SHP77 (cell line): ENCODE results near the gene SP110.
A peak's percentile ranks its signal among the peaks of the same experiment; 100 is the strongest.

Experiments used
- DNase-seq, 2 experiments: peaks; one replicate each; lab custom pipeline; 2025; lab: John Stamatoyannopoulos, UW

SP110 gene

DNA sequence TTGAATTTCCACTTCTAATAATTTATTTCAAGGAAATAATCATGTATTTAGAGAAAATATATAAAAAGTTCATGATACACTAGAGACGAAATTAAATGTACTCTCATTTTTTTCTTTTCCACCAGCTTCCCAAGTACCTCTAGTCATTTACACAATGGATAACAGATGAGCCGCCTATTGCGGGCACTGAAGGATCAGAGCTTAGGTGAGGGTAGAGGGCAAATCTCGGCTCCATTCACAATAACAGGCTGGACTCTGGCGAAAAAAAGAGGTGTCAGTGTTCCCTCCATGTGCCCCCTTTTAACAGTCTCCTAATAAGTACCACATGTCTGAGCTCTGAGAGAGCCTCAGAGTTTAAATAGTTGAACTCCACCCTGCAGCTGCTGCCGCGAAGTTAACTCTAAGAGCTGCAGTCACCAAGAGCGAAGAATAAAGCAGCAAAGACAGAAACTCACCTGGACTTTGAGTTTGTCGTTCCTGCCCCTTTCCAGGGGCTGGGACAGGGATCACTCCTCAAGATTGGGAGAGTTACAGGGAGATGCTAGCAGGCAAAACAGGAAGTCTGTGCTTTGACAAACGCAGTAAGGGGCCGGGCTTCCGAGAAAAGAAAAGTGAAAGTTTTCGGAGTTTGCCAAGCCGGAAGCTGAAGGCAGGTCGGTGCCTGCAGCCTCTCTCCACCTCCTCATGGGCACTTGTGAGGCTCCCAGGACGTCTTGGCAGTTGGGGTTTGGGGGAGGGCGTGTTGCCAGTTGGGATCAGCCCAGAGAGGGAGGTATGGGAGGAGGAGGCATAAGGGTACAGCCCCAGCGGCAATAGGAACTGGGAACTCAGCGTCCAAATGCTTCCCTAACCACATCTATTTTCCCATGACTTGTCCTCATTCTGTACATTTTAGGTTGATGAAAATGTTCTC lies at the start of gene SP110:
SP110 (minus strand) TSS at position 566 of the 913 bp plus-strand sequence. CDS start 3,057 bp downstream, outside the sequence.
- DNase-seq, result peak in 1 of 2 experiments; percentile 6

DNA sequence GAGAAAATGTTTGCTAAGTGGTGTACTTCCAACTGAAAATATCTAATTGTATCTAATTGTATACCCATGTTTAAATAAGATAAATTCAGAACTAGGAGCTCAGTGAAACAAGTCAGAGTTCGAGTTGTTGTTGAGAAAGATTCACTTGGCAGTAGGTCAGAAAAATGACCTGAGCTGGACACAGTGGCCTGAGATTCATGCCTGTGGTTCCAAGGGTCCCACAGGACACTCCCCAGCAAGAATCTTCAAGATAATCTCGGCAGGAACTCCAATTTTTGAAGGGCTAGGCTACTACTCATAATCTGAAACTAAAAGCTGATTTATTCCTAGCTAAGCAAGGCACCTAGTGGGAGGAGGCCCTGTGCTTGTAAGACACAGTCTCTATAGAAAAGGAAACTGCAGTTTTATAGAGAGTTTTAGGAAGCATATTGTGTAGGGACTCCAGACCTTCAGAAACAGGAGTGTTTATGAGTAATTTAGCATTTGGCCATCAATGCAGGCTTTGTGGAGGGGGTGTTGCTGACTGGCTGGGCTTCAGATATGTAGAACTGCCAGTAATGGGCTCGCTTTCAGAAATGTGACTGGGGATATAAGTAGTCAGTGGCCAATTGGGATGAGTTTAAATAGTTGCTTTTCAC lies 48.9 kb upstream of the SP110 start:
- DNase-seq, result no peak

DNA sequence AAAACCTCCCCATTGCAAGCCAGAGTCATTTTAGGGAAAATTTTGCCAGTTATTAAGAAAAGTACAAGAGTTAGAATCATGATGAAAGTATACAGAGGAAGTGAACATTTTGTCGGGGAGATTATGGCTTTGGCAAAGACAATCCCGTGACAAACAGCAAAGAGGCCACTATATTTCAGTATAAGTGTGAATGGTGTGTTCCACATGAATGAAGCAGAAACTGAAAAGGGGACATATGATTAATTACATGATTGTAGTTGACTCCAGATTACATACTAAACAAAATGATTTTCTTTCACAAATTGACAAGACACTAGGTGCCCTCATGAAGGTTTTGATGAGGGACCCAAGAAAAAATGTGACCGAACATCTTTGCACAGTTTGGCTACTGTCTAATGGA lies 47.8 kb upstream of the SP110 start:
- DNase-seq, result no peak

DNA sequence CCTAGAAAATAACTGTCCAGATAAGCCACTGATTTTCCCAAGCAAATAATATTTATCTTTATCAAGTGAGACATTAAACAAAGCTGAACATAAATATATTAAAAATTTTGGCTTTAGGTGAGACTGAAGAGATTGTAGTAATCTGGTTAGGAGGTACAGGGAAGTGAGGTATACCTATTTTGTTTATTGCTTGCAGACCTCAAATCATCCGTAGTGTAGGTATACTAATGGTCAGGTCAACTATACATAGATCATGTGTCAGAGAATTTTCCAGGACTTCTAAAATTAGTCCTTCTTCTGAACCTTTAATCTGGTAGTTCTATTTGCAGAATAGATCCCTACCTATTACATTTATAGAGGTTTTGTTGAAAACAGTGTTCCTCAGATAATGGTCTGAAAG lies 47.3 kb upstream of the SP110 start:
- DNase-seq, result no peak

DNA sequence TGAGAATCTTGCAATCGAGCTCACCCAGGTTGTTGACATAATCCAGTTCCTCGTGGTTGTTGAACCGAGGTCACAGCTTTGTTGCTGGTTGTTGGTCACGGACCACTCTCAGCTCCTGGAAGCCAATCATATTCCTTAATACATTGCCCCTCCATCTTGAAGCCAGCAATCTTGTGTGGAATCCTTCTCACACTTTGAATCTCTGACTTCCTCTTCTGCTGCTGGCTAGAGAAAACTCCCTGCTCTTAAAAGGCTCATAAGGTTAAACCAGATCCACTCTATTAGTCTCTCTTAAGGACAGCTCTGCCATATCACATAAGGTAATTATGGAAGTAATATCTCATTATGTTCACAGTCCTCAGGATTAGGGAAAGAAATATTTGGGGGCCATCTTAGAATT lies 46.9 kb upstream of the SP110 start:
- DNase-seq, result no peak

DNA sequence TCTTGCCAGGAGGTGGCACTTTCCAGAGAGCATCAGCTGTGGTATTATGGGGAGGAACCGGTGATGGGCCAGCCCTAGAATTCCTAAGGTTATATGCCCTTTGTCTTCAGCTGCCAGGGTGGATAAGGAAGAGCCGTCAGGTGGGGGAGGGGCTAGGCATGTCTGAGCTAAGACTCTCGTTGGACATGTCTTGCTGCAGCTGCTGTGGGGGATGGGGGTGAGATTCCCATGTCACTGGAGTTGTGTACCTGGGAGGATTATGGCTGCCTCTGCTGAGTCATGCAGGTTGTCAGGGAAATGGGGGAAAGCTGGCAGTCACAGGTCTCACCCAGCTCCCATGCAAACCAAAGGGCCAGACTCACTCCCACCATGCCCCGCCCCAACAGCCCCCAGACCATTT lies 45.2 kb upstream of the SP110 start:
- DNase-seq, result peak; percentile 2

DNA sequence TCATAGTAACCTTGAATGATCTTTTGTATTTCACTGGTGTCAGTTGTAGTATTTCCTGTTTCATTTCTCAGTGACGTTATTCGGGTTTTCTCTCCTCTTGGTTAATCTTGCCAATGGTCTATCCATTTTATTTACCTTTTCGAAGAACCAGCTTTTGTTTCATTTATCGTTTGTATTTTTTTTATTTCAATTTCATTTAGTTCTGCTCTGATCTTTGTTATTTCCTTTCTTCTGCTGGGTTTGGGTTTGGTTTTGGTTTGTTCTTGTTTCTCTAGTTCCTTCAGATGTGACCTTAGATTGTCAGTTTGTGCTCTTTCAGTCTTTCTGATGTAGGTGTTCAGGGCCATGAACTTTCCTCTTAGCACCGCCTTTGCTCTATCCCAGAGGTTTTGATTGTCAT lies 42.5 kb upstream of the SP110 start:
- DNase-seq, result no peak

DNA sequence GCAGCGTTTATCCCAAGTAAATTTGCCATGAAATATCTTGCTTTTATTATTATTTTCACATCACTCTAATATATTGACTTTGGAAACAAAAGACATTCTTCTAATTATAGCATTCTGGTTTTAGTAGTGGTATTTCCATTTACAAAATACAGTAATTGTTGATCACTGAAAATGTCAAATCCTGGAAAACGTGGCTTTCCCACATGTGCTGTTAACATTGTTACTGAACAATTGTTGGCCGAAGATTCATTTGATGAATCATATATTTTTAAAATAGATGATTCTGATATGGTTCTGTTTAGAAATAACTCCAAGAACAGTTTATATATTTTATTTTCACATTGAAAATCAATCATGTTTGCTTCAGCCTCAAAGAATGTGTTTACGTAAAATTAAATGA lies 38.7 kb upstream of the SP110 start:
- no peak for DNase-seq

DNA sequence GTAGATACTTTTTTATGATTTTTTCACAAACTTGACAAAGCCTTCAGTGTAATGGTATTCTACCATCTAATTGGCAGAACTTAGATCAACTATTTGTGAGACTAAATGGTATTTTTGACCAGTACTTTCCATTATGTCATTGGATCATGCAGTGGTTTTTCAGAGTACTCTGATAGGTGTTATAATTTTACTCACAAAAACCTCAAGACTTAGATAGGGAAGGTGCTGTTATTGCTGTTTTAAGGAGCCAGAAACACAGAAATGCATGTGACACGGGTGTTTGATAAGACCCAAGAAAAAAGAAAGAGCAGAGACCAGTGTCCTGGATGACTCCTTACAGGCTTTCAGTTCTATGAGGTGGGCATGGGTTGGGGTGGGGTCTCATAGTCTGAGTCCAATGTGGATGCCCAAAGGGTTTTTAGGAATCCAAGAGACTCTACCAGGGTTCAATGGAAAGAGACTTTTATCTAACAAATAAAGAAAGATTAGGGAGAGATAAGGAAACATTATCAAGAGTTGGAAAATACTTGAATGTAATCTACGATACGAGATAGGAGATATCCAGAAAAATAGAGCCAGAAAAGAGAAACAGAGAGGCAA lies 37.0 kb upstream of the SP110 start:
- DNase-seq, result no peak

DNA sequence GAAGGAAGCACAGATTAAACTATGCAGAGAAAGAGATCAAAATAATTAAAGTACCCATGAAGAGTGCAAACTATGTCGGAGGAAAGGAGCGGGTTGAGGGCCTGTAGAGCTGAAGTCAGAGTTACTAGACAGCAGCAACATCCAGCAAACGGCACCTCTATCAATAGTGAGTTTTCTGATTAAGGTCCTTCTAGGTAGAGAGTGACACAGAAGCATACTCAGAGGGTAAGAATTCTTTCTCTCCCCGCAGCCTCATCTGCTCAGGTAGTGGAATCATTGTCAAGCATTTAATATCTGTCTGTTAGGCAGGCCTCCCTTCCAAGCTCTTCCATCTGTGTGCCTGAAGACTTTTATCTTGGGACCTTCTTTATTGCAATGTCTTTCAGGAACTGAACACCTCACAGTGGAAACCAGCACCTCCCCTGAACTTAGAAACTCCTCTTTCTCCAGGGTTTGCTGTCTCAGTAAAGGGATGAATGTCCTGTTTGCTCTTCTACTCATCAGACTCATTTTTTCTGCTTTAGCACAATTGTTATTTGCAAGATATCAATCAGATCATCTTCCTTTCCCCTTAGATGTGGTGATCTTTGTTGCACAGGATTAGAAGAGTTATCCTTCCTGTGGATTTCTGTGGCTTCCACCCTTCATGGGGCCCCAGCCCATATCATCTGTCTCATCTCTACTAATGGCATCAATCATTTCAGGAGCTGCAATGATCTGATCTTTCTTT lies 34.5 kb upstream of the SP110 start:
- no peak for DNase-seq

DNA sequence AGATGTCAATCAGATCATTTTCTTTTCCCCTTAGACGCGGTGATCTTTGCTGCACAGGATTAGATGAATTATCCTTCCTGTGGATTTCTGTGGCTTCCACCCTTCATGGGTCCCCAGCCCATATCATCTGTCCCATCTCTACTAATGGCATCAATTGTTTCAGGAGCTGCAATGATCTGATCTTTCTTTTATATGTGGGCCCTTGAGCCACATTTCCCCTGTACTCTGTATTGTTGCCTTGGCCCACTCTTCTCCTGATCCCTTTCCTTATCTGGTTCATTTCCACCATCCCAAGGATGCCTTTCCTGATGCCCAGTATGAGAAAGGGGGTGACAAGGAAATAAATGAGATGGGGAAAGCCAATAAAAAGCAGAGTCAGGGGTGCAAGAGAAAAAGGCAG lies 30.4 kb upstream of the SP110 start:
- DNase-seq, result no peak

DNA sequence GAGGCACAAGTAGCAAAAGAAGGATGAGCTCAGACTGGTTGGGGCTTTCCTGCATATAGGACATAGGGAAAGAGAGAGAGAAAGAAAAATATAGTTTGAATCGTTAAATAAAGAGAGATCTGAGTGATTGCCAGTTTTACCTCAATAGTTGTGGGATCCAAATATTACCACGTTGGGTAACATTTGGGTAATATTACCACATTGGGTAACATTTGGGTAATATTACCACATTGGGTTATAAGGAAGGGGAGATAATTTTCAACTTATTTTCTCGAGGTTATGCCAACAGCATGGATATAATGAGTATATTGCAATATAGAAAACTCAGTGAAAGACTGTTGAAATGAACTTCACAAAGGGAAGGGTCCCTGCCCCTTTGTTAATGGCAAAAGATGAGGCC lies 26.4 kb upstream of the SP110 start:
- no peak for DNase-seq

DNA sequence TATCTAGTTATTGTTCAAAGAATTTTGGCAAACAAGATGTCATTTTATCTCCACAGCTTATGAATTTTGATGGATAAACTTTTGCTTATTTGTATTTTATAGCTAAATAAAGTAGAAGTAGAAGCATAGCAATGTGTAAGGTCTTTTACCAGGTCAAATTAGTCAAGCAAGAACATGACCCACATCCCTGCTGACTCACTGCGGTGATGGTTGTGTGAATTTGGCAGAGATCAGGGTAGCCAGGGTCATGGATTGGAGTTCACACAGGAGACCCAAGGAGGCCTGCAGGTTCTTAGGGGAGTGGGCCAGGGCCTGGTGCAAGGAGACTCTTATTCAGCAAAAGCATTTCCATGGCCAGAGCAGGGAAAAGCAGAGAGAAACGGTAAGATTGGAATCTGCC lies 24.4 kb upstream of the SP110 start:
- no peak for DNase-seq

DNA sequence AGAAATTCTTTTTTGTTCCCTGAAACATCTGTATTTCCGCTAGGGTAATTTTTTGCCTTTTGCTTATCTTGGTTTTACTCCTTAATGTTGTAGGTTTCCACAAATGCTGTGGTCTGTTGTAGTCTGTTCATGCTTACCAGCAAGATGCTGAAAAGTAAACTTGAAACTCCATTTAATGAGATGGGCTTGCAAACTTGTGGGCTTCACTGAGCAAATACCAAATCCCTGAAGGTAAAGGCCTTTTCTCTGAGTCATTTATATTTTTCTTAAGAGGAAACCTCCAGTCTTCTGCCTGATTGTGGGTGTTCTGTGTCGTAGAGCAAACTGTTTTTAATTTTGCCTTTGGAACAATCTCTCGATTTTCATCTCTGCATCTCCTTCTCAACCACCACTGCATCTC lies 15.1 kb upstream of the SP110 start:
- DNase-seq, result no peak

DNA sequence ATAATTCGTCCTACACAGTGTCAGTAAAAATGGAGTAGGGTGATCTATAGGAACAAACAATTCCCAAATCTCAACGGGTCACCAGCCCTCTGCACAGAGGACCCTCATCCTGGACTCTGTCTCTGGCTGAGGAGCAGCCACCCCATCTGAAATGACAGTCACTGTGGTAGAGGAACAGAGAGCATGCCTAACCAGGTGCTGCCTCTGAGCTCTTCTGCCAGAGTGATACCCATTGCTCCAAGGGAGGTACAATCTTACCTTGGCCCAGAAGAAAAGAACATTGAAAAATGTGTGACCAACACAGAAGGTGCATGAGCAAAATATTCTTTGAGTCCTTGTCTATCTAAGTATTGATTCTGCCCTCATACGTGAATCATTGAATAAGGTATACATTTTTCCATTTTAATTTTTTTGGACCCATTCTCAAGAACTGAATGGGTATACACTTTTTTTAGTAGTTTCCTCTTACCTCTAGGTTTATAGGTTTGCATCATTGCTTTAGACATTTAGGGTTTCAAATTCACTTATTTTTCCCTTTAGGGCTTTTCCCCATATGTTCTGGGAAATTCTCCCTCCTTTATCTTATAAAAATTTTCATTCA lies 14.4 kb upstream of the SP110 start:
- DNase-seq, result no peak

DNA sequence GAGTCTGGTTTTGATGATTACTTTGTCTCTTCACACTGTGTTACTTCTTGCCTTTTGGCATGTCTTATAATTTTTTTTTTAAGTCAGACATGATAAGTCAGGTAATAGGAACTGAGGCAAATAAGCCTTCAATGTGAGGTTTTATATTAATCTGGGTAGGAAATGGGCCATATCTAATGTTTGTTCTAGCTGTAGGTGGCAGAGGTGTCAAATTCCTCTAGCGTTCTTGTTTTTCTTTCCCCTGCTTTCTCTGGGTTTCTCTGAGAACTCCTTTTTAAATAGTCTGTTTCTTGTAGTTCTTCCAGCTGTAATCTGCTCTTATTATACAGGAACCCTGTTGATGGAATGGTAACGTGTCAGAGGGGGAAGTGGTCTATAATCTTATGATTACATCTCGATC lies 11.5 kb upstream of the SP110 start:
- no peak for DNase-seq

DNA sequence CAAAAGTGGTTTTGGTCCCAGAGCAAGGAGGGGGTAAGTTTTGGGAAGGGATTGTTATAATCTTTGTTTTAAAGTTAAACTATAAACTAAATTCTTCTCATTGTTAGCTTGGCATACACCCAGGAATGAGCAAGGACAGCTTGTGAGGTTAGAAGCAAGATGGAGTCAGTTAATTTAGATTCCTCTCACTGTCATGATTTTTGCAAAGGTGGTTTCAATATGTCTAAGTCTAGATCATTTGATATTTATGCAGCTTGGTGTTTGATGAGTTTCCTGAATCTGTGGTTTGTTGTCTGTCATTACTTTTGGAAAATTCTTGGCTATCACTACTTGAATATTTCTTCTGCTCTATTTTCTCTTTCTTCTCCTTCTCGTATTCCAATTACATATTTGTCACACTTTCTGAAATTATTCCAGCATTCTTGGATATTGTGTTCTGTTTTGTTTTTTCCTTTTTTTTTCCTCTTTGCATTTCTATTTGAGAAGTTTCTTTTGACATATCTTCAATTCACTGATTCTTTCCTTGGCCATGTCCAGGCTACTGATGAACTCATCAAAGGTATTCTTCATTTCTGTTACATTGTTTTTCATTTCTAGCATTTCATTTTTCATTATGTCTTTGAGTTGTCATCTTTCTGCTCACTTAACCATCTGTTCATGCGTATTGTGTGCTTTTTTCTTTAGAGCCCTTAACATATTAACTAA lies 10.9 kb upstream of the SP110 start:
- no peak for DNase-seq

DNA sequence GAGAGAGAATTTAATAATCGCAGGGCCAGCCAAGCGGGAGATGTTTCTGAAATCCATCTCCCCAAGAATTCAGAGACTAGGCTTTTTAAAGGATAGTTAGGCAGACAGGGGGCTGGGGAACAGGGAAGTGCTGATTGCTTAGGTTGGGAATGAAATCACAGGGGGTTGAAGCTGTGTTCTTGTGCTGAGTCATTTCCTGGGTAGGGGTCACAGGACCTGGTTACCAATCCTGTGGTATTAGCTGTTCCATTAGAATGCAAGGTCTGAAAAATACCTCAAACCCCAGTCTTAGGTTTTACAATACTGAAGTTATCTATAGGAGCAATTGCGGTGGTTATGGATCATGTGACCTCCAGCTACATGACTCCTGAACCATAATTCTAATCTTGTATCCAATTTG lies 10.3 kb upstream of the SP110 start:
- DNase-seq, result no peak

DNA sequence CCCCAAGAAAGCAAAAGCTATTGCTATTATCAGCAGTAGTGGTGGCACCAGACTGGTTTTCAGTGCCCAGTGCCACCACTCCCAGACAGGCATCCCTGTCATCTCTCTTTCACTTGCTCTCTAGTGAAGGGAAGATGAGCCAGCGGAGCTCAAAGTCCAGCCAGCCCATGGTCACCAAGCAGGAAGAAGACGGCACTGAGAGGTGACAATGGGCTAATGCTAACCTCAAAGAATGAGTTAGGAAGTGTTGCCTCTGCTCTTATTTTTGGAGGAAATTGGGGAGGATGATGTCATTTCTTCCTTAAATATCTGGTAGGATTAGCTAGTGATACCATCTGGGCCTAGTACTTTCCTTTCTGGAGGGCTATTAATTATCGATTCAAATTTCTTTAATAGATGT lies 7.4 kb upstream of the SP110 start:
- DNase-seq, result no peak

DNA sequence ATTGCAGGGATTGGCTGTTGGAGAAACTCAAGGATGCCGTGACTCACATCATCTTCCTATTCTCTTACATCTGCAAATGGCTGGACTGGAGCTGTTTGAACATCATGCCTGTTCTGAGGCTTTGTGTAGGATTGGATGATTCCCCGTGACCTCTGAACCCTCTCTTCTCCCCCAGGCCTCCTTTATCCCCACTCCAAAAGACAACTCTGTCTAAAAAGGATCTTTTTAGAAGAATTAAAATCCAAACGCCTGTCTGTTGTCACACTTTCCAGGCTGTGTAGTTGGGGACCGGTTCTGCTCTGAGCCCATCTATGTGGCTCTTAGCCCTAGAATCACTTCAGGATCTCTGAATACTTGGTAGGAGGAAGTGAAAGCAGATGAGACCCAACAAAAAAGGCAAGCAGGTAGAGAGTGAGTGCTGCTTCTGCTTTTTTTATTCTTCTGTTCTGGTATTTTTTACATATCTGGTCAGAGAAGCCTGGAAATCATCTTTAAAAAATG lies 6.3 kb upstream of the SP110 start:
- no peak for DNase-seq

DNA sequence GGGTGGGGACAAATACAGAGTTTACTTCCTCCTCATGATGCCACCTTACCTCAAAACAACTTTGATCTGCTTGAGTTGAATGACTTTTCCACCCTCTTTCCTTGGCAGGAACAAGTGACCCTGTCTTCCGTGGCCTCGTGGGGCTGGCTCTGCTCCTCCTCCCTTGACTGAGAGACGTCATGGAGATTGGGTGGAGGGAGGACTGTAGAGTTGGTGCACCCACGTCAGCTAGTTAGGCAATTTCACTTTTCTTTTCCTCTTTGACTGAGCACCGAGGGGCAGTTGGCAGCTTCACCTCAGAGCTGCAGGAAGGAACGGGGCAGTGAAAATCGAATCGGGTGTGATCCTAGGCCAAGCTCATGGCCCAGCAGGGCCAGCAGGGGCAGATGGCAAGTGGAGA lies 5.7 kb upstream of the SP110 start, which contains the start of gene SP140:
SP140 (plus strand) TSS at position 251 of the 400 bp plus-strand sequence; CDS start at position 360, 109 bp downstream.
- DNase-seq, result no peak
